Urothelium cell line (cell line): Measurements from ENCODE around the gene HOXD9.

ENCODE experiments used
- DNase-seq: peaks from one replicate; pipeline ENCODE4 v3.0.0; 2011; ENCODE audit warnings: low spot score, mixed read lengths
- FAIRE-seq: peaks from 2 replicates; lab custom pipeline; 2011; peaks lifted over from hg19 to GRCh38; lab: Jason Lieb, UNC

Gene HOXD9

GRCh38 chr2:176122683-176123410, at the start of gene HOXD9:
HOXD9 (plus strand) TSS chr2:176122719; CDS start chr2:176122769, 50 bp downstream.
- FAIRE-seq = no peak
- DNase-seq = peak; percentile 68

DNA sequence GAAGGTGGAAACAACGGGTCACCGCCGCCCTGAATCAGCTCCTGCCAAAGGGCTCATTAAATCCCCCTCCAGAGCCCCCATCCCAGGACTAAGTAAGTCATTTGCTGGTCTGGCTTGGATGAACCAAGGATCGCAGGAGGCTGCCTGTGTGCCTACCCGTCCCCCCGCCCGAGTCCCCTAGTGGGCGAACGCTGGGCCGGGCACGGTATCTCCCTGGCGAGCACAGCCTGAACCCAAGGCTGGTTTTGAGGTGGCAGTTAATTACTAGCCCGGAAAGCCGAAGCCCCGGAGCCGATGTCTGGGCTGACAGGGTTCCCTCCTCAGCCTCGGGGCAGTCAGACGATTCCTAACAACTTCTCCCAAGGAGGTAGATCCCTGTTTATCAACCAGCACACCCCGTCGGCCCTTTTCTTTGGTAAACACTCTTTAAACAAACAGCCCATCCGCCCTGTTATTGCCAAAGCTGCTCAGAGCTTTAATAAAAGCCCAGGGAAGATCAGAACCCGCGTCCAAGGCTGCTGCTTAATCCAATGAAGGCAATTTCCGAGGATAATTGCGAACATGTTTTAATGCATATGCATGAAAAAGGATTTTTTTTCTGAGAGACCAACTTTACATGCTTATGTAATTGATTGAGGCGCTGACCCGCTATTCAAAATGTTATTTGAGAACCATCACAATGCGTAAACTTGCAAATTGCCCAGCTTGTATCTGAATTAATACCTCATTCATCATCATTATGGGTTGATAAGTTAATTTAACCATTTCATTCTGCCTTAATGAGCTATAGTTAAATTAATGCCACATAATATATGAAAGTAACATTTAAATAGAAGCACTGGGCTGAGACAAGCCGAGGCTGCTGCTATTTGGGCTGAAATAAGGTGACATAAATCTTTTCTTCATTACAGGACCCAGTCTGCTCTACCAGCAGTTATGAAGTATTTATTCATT, 49.3 kb upstream of the HOXD9 start:
- no peak for FAIRE-seq
- DNase-seq = no peak

GRCh38 chr2:176074919-176075425, 47.5 kb upstream of the HOXD9 start:
- FAIRE-seq = no peak
- DNase-seq = no peak

DNA sequence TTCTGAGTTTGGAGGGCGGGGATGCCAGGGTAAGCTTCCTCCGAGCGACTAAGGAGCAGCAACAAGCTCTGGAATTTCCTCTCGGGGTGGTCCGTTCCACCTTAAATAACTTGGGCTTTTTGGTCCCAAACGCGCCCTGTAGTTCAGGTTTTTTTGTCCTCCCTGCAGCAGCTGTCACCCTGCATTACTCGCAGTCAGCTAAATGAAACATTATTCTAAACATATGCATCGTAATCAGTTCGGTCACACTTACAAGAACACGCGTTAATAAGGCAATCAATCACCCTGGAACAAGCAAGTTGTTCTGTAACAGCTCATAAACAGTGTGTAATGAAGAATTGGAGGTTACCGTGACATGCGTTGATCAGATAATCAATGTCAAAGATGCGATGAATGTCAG, 47.0 kb upstream of the HOXD9 start:
- FAIRE-seq = no peak
- no peak for DNase-seq

GRCh38 chr2:176076063-176076462, 46.5 kb upstream of the HOXD9 start:
- DNase-seq (no peak), FAIRE-seq (no peak)

- FAIRE-seq (no peak), DNase-seq (no peak)
Observed at GRCh38 chr2:176076796-176077195, 45.7 kb upstream of the HOXD9 start.

DNA sequence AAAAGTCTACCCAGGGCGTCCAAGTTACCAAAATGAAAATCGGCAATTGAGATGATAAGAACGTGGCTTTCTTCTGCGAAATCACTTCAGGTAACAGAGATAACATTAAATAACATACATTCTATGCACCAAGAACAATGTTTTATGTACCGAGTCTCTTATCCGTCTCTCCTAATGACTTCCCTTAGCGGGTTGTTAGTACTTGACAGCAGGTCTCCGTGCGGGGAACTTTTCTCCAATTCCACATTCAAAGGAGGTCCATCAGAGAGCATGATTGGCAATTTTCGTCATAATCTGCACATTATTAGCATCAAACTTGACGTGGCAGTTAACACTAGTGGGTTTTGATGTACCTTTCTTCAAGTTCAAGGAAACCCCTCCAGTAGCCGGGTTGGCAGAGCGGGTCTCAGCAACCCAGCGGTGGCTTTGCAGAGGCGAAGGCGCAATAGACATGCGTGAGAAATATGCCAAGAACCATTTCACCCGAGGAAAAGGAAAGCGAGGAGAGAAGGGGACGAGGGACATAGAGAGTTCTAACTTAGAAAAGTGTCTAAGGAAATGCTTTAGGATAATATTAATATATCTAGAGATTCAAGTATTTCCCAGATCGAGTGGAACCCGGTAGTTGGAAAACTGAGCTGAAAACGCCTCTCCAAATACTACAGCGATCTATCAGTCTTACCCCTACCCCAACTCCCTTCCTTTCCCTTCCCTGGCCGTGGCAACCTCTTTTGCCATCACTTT, 43.8 kb upstream of the HOXD9 start:
- FAIRE-seq (no peak), DNase-seq (no peak)

- no peak for DNase-seq
- no peak for FAIRE-seq
Observed at GRCh38 chr2:176079285-176079830, 43.2 kb upstream of the HOXD9 start.

DNA sequence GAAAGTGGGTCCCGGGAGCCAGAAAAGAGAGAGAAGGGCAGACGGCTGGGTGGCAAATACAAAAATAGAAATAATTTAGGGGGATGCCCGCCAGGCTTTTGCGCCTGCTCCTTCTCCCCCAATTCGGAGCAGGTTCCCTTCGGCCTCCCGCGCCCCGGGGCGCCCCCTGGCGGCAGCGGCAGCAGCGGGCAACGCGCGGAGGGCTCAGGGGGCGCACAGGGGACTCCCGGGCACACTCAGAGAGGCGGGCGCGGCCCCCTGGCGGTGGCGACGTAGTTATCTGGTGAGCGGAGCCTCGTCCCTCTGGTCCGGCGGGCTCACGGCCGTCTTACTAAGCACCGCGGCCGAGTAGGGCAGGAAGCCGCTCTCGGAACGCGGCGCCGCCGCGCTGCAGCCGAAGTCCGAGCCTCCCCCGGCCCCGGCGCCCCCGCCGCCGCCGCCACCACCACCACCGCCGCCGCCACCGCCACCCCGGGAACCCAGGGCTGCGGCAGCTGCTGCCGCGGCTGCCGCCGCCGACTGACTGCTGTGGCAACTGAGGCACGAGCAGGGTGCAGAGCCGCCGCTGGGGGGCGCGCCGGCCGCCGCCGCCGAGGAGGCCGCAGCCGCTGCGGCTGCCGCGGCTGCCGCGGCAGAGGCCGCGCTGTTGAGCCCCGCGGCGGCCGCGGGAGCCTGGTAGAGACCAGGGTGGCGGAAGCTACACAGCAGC, 42.5 kb upstream of the HOXD9 start:
- DNase-seq (no peak), FAIRE-seq (no peak)

DNA sequence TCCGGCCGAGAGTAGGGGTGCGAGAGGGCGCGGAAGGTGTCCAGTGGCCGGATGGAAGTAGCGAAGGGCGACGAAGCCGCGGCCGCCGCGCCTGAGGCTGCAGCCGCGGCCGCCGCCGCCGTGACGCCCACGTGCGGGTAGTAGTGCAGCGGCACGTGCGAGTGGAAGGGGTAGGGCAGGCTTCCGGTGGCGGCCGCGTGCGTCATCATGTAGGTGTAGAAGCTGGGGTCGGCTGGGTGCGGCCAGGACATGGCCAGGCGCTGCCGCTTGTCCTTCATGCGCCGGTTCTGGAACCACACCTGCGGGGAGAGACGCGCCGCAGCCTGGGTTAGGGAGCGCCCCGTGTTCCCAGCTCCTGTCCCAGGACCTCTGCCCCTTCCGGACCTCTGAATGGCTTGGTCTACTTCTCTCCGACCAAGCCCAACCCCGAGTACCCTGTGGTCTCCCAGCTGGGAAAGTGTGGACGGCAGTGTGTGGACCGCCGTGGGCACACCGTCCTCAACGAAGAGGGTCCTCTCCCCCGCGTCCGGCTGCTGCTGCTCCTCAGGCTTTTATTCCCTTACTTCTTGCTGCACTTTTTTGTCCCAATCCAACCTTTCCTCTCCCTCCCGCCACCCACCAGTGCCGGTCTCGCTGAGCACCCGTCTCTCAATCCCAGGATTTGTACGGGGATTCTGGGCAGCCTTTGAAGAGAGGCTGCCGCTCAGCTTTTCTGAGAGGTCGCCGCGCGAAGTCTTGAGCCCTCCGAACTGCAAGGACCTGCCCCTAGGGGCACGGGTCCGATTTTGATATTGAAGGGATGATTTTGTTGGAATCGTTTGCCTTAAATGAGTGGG, 41.8 kb upstream of the HOXD9 start:
- DNase-seq = no peak

DNA sequence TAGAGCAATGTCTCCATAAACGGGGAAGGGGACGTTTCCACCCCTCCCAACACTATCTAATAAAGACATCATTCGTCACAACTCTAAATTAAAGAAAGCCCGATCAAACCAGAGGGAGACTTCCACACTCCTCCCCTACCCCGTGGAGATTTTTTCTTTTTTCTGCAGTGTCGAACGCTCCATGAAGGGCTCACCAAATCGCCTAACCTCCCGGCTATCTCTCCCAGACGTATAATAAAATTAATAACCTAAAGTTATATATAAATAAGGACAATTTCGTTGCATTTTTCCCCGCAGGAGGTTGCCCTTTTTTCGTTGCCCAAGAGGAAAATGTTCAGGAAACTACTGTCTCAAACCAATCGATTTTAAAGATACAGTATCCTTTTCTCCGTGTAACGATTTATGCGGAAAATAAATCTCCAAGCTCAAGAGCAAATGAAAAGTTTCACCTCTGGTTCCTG, 41.1 kb upstream of the HOXD9 start:
- no peak for DNase-seq
- no peak for FAIRE-seq

More for the DNA sequence above, 41.8 kb upstream of the HOXD9 start:
- no peak for FAIRE-seq

- no peak for DNase-seq
Observed at GRCh38 chr2:176081837-176082524, 40.5 kb upstream of the HOXD9 start.

DNA sequence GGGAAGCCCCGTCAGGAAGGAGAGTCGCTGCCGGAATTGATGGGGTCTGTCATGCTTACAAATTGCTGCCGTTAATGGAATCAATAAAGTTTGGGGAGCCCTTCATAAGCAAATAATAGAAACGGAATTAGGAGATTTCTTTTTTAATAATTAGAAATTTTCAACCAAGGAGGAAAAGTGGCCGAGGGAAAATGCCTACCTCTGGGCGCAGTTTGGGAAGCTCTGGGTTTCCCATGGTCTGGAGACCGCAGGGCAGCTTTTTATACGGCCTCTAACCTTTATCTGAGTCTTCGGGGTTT, 40.0 kb upstream of the HOXD9 start:
- no peak for FAIRE-seq
- no peak for DNase-seq

More at GRCh38 chr2:176081837-176082524, 40.5 kb upstream of the HOXD9 start:
- no peak for FAIRE-seq

DNA sequence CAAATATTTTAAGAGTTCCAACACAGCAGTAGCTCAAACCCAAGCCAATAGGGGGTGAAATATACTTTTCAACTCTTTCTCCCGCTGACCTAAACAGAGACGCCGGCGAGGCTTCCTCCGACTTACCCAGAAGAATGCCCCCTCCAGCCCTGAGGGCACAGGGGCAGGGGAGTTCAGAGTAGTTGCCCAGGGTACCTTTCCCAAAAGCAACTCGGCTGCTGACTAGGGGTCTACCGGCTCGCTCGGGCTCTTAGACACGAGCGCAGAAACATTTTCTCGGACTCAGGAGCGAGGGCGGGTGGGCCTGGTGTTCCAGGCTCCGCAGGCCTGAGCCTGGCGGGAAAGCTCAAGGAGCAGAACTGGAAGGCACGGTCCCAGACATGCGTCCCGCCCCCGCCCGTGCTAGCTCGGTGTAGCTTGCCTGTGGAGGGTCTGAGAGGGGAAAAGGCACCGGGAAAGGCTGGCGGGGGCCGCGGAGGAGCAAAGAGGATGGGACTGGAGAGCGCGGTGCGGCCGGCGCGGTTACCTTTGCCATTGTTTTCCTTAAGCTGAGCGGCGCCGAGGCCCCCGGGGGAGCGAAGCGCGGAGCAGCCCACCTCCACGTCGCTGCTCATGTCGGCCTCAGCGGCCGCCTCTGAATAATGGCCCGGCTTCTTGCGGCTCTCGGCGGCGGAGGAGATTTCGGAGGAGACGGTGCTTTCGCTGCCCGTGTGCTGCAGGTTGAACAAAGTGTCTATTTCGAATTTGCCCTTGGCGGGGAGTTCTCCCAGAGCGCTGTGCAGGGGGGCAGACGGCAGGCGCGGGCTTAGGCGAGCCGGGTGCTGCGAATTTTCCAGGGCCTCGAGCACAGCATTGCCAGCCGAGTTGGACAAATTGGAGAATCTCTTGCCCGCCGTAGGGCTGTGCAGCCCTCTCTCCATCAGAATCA, 39.4 kb upstream of the HOXD9 start:
- DNase-seq = no peak
- FAIRE-seq = no peak

DNA sequence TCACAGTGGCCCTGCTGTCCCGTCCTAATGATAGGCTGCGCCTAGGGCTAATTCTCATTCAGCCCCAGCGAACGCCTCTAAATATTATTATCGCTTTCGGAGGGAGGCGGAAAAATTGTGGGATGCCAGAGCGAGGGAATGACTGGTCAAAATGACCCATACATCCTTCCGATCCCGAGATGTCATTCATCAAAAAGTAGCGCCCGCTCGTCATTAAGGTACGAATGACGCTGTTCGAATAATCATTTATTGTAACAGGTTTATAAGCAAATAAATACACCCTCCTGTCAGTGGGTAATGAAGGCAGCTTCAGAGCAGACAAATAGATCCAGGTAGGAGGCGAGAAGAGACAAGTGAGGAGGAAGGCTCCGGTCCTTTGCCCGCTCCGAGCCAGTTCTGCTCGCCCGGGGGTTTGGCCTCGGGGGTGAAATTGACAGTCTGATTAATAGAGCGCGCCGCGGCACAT, 38.7 kb upstream of the HOXD9 start, which contains the start of gene EVX2:
TSS of gene EVX2 (minus strand) at position 167 of the 466 bp plus-strand sequence. CDS start 186 bp downstream, outside the sequence.
- FAIRE-seq (no peak), DNase-seq (no peak)

GRCh38 chr2:176084611-176085119, 37.9 kb upstream of the HOXD9 start:
- DNase-seq (no peak), FAIRE-seq (no peak)
